ENCODE data around the gene MYO1B.

The MYO1B gene

DNA sequence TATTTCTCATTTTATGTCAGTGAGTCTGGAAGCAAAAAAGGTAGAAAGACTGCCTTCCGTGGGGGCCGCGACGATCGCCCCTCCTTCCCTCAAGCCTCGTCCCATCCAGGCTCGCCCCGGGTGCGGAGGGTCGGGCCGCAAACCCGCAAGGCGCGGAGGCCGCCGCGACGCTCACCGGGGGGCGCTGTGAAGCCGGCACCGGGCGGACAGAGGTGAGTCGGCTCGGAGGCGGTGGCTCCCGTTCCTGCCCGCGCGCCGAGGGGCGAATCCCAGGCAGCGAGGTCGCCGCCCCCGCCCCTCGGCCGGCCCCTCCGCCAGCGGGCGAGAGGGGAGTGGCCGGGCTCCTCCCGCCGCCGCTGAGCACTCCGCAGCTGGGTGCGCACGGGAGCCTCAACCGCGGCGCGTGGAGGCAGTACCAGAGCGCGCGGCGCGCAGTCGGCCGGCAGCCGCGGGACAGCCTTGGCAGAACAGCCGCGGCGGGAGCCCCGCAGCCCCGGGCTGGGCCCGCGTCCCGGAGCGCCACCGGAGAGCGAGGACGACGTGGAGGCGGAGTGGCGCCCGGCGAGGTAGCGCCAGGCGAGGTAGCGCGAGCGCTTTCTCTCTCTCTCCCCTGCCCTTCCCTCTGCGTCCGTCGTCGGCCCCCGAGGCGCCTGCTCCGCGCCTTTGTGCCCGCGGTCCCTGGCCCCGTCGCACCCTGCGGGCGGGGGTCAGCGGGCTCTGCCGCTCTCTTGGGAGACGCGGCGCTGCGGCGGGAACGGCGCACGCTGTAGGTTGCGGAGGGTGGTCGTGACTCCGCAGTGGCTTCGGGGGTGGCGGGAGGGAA lies at the start of gene MYO1B:
Gene MYO1B, plus strand, starts transcription at position 359 of the 823 bp plus-strand sequence. CDS start 31,492 bp downstream, outside the sequence.
- no peak for FAIRE-seq

DNA sequence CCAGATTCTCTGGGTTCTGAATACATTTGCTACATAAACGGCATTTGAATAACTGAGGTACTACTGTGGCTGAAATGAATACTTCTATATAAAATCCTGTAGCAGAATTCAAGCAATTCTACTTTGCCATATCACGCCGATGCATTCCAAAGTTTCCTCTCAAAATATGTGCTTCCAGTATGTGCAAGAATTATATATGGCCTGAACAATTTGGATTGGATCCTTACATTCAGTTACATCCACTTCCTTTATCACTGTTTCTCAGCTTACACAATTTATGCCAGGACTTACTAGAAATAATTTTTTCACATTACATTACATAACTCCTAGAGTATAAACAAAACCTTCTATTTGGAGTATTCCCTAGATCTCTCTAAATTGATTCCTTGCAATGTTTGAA lies 48.1 kb upstream of the MYO1B start:
- no peak for FAIRE-seq

GRCh38 chr2:191198271-191198670 lies 46.9 kb upstream of the MYO1B start:
- FAIRE-seq: no peak

- FAIRE-seq: no peak
Observed at GRCh38 chr2:191199929-191200512, 45.2 kb upstream of the MYO1B start.

GRCh38 chr2:191200910-191201309 lies 44.3 kb upstream of the MYO1B start:
- FAIRE-seq: no peak

DNA sequence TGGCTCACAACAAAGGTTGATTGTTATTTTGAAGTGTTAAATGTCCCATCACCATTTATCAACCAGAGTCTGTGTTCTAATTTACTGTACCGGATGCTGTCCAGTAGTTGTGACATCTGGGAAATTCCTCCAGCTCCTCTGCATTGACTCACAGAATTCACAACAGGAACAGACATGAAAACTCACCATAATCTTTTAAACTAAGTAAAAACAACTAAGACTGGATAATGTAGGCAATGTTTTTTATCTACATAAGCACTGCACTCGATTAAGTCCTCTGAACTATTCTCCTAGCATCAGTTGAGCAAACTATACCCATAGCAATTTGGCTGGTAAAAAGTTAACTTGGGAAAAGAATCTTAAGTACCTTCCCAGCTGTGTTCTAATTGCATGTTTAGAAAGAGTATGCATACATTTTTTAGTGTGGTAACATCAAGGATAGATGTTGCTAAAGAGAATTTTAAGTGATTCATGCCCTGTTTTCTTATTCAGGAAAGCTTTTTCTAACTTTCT lies 42.9 kb upstream of the MYO1B start:
- FAIRE-seq: no peak

- FAIRE-seq: no peak
Observed at GRCh38 chr2:191202881-191203397, 42.3 kb upstream of the MYO1B start.

GRCh38 chr2:191204433-191204832 lies 40.8 kb upstream of the MYO1B start:
- FAIRE-seq: no peak

- no peak for FAIRE-seq
Observed at GRCh38 chr2:191206613-191207471, 38.4 kb upstream of the MYO1B start.

DNA sequence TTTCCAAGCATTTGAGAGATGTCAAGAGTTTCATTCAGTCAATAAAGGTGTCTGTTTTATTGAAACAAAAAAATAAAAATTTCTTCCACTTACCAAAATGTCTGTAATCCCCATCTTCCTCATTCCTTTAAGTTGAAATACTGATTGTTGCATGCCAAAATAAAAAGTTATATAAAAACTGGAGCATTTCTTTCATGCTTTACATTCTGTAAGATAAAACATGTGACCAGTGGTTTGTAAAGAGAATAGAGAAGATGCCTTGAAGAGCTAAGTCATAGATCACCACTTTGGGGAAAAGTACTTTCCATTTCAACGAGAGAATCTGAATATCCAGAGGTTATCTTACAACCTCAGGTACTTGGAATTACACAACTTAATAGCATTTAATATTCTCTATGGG lies 35.9 kb upstream of the MYO1B start:
- no peak for FAIRE-seq

DNA sequence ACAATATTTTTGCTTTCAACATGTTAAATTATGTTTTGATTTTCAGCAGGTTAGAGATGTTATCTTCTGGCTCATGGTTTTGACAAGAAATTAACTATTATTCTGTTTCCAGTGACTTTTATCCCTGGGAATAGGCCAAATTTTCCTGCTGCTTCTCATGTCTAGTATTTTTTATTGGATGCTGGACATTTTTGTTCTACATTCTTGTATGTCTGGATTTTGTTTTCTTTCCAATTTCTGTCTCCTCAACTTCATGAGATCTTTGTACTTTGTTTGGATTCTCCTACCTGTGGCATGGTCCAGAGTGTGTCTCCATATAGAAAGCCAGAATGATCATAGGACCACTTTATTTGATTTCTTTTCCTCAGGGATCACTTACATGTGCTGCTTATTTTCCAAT lies 33.1 kb upstream of the MYO1B start:
- FAIRE-seq: no peak

DNA sequence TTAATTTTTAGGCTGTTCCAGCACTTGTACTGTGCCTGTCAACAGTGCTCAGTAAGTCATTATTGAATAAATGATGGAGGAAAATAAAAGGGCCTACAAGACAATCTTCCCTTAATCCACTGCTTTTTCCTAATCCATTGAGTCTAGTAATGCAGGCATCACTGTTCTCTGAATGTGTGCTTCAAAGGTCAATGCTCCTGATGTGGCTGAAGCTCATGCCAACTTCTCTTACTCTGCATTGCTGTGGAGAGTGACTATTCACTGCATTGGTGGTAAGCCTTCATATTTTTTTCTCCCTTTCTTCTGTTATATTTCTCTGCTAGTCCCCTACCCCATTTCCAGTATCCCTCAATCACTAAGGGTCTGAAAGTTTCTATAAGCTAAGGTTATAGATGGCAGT lies 31.9 kb upstream of the MYO1B start:
- no peak for FAIRE-seq

GRCh38 chr2:191215230-191215629 lies 30.0 kb upstream of the MYO1B start:
- FAIRE-seq: no peak

- no peak for FAIRE-seq
Observed at GRCh38 chr2:191215666-191216065, 29.5 kb upstream of the MYO1B start.

DNA sequence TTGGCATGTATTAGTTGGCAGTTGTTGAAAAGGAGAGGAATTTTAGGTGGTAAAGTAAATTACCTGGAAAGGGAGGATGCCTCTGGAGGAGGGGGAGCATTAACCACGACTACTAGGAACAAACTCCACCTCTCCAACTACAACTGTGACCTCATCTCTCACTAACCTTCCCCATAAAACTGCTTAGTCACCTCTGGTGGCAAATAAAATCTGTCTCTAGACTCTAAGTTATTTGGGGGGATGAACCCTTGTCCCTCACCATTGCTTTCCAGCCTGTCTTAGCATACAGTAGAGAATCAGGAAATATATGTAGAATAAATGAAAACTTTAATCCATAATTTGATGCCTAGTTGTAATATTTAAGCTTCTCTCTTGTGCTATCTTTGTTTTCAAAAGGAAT lies 27.6 kb upstream of the MYO1B start:
- no peak for FAIRE-seq

GRCh38 chr2:191218292-191218898 lies 26.8 kb upstream of the MYO1B start:
- peak; percentile 80 for FAIRE-seq

- FAIRE-seq: no peak
Observed at GRCh38 chr2:191220671-191221070, 24.5 kb upstream of the MYO1B start.

GRCh38 chr2:191221666-191222065 lies 23.5 kb upstream of the MYO1B start:
- FAIRE-seq: no peak

DNA sequence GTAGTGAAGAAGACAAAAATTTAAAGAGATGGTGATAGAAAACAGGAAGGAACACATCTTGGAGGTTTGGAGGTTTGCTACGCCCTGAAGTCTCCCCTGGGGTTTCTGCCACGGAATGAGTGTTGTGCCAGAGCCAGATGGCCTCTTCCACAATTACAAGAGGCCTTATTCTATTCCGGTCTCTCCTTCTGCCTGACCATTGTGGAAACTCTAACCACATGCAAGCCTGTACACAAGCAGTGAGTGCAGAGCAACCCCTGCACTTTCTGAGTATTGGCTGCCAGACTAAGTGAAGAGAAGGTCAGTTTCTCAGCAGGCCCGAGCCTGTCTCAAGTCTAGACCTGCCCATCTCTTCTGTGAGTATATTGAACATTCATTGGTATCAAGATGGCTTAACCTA lies 22.7 kb upstream of the MYO1B start:
- no peak for FAIRE-seq

GRCh38 chr2:191222952-191223351 lies 22.3 kb upstream of the MYO1B start:
- no peak for FAIRE-seq

DNA sequence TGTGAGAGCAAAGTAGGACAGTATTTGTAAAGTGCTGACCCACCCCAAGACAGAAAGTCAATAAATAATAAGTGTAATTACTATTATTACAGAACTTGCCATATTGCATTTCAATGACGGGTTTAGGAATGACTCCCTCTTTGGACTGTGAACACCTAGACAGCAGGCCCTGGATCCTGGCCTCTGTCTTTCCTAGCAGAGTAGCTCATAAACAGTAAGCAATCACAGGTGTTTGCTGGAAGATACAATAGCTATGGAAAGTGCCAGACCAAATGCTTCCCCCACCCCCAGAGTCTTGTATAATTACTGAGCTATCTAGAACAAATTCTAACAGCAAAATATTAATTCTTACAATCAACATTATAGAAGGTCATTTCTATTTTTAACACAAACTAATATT lies 20.1 kb upstream of the MYO1B start:
- no peak for FAIRE-seq

- FAIRE-seq: no peak
Observed at GRCh38 chr2:191225690-191226089, 19.5 kb upstream of the MYO1B start.

GRCh38 chr2:191226196-191226595 lies 19.0 kb upstream of the MYO1B start:
- no peak for FAIRE-seq
